Heart right ventricle (tissue), 16 donors: ENCODE data around the gene ZNF148. TPM values are rescaled to one million over a fixed set of nuclear protein-coding genes. Genes with fewer than 3 reads are reported as not detected.

Experiments used
- ATAC-seq, 8 donors: fragments of 200-7000 bp; cut with Tn5 transposase; one replicate each; pipeline ENCODE4 v1.9.1; 2020; ENCODE audit warnings: mild to moderate bottlenecking in 8 of 8, moderate library complexity in 8 of 8, moderate number of reproducible peaks in 1 of 8
- DNase-seq, 2 donors: peaks; one replicate each; pipeline ENCODE4 v3.0.0-alpha.2; 2020
- H3K27ac ChIP-seq, 10 donors: fragments of 200-600 bp; sonication (generic) in 2 of 10; one replicate each; pipeline versions ENCODE4 v1.5.0 to v1.8.0; 2020 to 2022; ENCODE audit warnings: mild to moderate bottlenecking in 3 of 10
- H3K27me3 ChIP-seq, 7 donors: fragments of 200-600 bp; one replicate each; pipeline ENCODE4 v1.8.0; 2021 to 2022; ENCODE audit warnings: mild to moderate bottlenecking in 2 of 7
- H3K36me3 ChIP-seq, 9 donors: fragments of 200-600 bp; sonication (generic) in 1 of 9; one replicate each; pipeline versions ENCODE4 v1.5.0 to v1.8.0; 2020 to 2022; ENCODE audit warnings: mild to moderate bottlenecking in 2 of 9
- H3K4me1 ChIP-seq, 9 donors: fragments of 200-600 bp; sonication (generic) in 1 of 9; one replicate each; pipeline versions ENCODE4 v1.5.0 to v1.8.0; 2020 to 2022; ENCODE audit warnings: mild to moderate bottlenecking in 4 of 9
- H3K4me3 ChIP-seq, 10 donors: fragments of 200-600 bp; sonication (generic) in 2 of 10; one replicate each; pipeline versions ENCODE4 v1.5.0 to v1.8.0; 2020 to 2022; ENCODE audit warnings: mild to moderate bottlenecking in 7 of 10, moderate library complexity in 2 of 10
- H3K9me3 ChIP-seq, 11 donors: fragments of 200-600 bp in 10 of 11; sonication (generic) in 2 of 11; one replicate each; pipeline versions ENCODE4 v1.5.0 to v1.8.0; 2013 to 2022; ENCODE audit warnings: mild to moderate bottlenecking in 2 of 11, control low read depth in 1 of 11, moderate library complexity in 1 of 11
- CTCF ChIP-seq, 9 donors: fragments of 200-600 bp; sonication (generic) in 2 of 9; IDR thresholded peaks; one replicate each; pipeline versions ENCODE4 v1.5.0 to v1.8.0; 2021 to 2022; ENCODE audit warnings: antibody characterized with exemption in 9 of 9, mild to moderate bottlenecking in 5 of 9, moderate library complexity in 1 of 9
- WGBS, 2 donors: extraction: QIAGEN DNeasy Blood & Tissue Kit; methylation state at CpG; one replicate each; pipeline ENCODE4 v1.1.7; 2013; ENCODE audit warnings: inconsistent platforms in 1 of 2; 5-methylcytosine and 5-hydroxymethylcytosine counted together
- intact Hi-C, 10 donors: fragments of 100-400 bp; cut with DNase I; formaldehyde crosslinking; loops; one replicate each; pipeline versions ENCODE4 v1.11.1 to v1.14.2; 2022
- polyA plus RNA-seq, 2 donors: library from polyadenylated mRNA; stranded (reverse); fragments of 200-250 nt; gene quantifications; one replicate each; pipeline ENCODE4 v1.2.3, GENCODE V29; 2013
- total RNA-seq, 10 donors: library from RNA; stranded (reverse); fragmentation: NEBNext Ultra II Directional in 3 of 10; extraction: Animal tissue kit (Norgen Biotek cat#: 25700) in 3 of 10; gene quantifications; one replicate each; pipeline versions ENCODE4 v1.2.1 to v1.2.4, GENCODE V29; 2021 to 2023
- donor health status: Arrhythmogenic right ventricular cardiomyopathy.
- donor health status: ischemic (EF 13 %, LVEDD 7.1; RV severe dilation, severe dysfunction).
- donor health status: healthy with polysubstance abuse.
- donor health status: DM: no; HTN: yes; CAD: no.
- donor health status: DM: no; HTN: no; CAD: no.
- donor health status: ischemic (EF 25% LVEDD 6.9; RV normal size, moderate dysfunction).
- donor health status: ischemic (EF 25% LVEDD 5.7; RV mildly dilated, moderate dysfunction).
- donor health status: healthy.
- donor health status: DM: yes; HTN: yes; CAD: no.
- donor health status: Ischemic cardiomyopathy.
- donor health status: ischemic (EF 35%, LVEDD 5.7; RV mildly dilated, moderate dysfunction).
- donor health status: nonischemic (EF 11% LVEDD 7.7; RV severe dilation, severe dysfunction).
- donor health status: DM: yes; HTN: yes; CAD: no.
- donor health status: PGD.
- donor health status: ischemic (EF 29% LVEDD 5.4; RV normal size, mild dysfunction).
- donor health status: nonischemic (EF 23%, LVEDD 6.1; RV moderate dilation, normal function).

The ZNF148 gene
- total and polyA plus RNA-seq, 12 donors = 2.9 to 59.6 (median 44.7) TPM

GRCh38 chr3:125256675-125257074 is 118.5 kb downstream of the ZNF148 start:
- Histone ChIP-seq H3K9me3 (peaks cover 0 to 14% (median 0%) of the 10 kb centered on the region in 11 donors), H3K36me3 (peaks cover 0 to 23% (median 4%) of the 10 kb centered on the region in 9 donors), H3K4me3 (no peak overlapping the region), H3K27me3 (no peaks in the 10 kb centered on the region), H3K27ac (no peak overlapping the region), H3K4me1 (peaks cover 0 to 4% (median 0%) of the 10 kb centered on the region in 9 donors)
- no peak for DNase-seq
- intact Hi-C loops = no loop called here
- ATAC-seq = no peak
- TF ChIP-seq CTCF (IDR thresholded peaks at IDR 0.05) = no peak

GRCh38 chr3:125250973-125251372 is 124.2 kb downstream of the ZNF148 start:
- H3K36me3 ChIP-seq = peaks cover 0 to 27% (median 5%) of the 10 kb centered on the region in 9 donors
- no peaks in the 10 kb centered on the region for H3K9me3 ChIP-seq
- ATAC-seq = no peak
- DNase-seq = no peak
- TF ChIP-seq CTCF (IDR thresholded peaks at IDR 0.05) = no peak
- WGBS, 2 donors = 87 to 91% methylated on average over 2 of the region's 2 CpGs
- no peak overlapping the region for H3K4me3 ChIP-seq
- no peak overlapping the region for H3K27ac ChIP-seq
- no peaks in the 10 kb centered on the region for H3K4me1 ChIP-seq
- intact Hi-C loops = no loop called here
- H3K27me3 ChIP-seq = no peaks in the 10 kb centered on the region

- TF ChIP-seq CTCF (IDR thresholded peaks at IDR 0.05) = no peak
- Histone ChIP-seq H3K9me3 (no peaks in the 10 kb centered on the region), H3K4me3 (no peak overlapping the region), H3K4me1 (no peaks in the 10 kb centered on the region), H3K36me3 (peaks cover 0 to 23% (median 6%) of the 10 kb centered on the region in 9 donors), H3K27me3 (no peaks in the 10 kb centered on the region), H3K27ac (no peak overlapping the region)
- intact Hi-C loops = no loop called here
- DNase-seq = no peak
- WGBS, 2 donors = 94 to 96% methylated on average over 1 of the region's 1 CpG
- no peak for ATAC-seq
Observed at GRCh38 chr3:125246237-125246636, 128.9 kb downstream of the ZNF148 start.

DNA sequence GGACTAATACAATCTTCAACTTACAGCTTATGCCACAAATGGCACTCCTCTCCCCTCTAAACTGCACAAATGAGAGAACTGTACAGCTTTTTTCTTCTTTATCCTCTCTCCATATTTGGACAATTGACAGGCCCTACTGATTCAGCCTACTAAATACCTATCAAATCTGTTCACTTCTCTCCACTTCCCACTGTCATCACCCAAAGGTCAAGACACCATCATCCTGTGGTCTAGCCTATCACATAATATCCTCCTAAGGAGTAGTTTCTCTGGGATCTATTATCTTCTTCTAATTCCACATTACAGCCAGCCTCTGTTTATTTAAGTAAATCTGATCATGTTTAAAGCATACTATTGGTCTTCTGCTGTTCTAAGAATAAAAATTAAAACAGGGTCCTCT is 129.6 kb downstream of the ZNF148 start:
- Histone ChIP-seq H3K4me3 (no peak overlapping the region), H3K36me3 (peaks cover 0 to 19% (median 6%) of the 10 kb centered on the region in 9 donors), H3K9me3 (no peaks in the 10 kb centered on the region), H3K27ac (no peak overlapping the region), H3K4me1 (peaks cover 0 to 7% (median 0%) of the 10 kb centered on the region in 9 donors), H3K27me3 (no peaks in the 10 kb centered on the region)
- no peak for TF ChIP-seq CTCF (IDR thresholded peaks at IDR 0.05)
- intact Hi-C loops = no loop called here
- no peak for ATAC-seq
- DNase-seq = no peak
